Stomach (tissue), 4 donors: ENCODE results near the gene ATP2B1.

Source experiments
- CTCF ChIP-seq, 7 experiments: fragments of 450-650 bp in 4 of 7; fragments of 200-600 bp in 3 of 7; sonication (generic) in 3 of 7; IDR thresholded peaks; one replicate each; pipeline ENCODE4 v1.5.1; 2016 to 2019; ENCODE audit warnings: antibody characterized with exemption in 7 of 7, control low read depth in 2 of 7, mild to moderate bottlenecking in 1 of 7
- POLR2A ChIP-seq, 4 donors: fragments of 450-650 bp; IDR thresholded peaks; one replicate each; pipeline ENCODE4 v1.6.1; 2016; ENCODE audit warnings: antibody characterized with exemption in 4 of 4, control low read depth in 2 of 4, mild to moderate bottlenecking in 1 of 4, moderate library complexity in 1 of 4
- POLR2AphosphoS5 ChIP-seq, 3 donors: sonication (generic); formaldehyde crosslinking; IDR thresholded peaks; one replicate each; pipeline ENCODE4 v1.6.1; 2016; ENCODE audit warnings: antibody characterized with exemption in 3 of 3

- TF ChIP-seq CTCF (IDR thresholded peaks at IDR 0.05) (no peak), POLR2A (IDR thresholded peaks at IDR 0.05) (no peak), POLR2AphosphoS5 (IDR thresholded peaks at IDR 0.05) (no peak)
Measured at GRCh38 chr12:89593233-89593632, 115.4 kb downstream of the ATP2B1 start.
